Kidney (tissue), 14 donors: Measurements from ENCODE around the gene SLC28A1. TPM values are rescaled to one million over a fixed set of nuclear protein-coding genes. Genes with fewer than 3 reads are reported as not detected.

Experiments used
- DNase-seq, 5 donors: peaks; one replicate each; pipeline ENCODE4 v3.0.0-alpha.2; 2013 to 2020
- FAIRE-seq: peaks from 2 replicates; lab custom pipeline; 2012; peaks lifted over from hg19 to GRCh38; lab: Jason Lieb, UNC
- H3K27ac ChIP-seq, 2 donors: one replicate each; pipeline ENCODE4 v1.7.0; 2013; ENCODE audit warnings: low read depth in 2 of 2, low read length in 2 of 2, inconsistent platforms in 1 of 2
- H3K27me3 ChIP-seq: one replicate; pipeline ENCODE4 v1.7.1; 2013; ENCODE audit warnings: low read length, inconsistent platforms; ENCODE audit not compliant: control insufficient read depth, insufficient read depth
- H3K36me3 ChIP-seq, 3 donors: one replicate each; pipeline versions ENCODE4 v1.7.0 to v1.7.1; 2013; ENCODE audit warnings: low read length in 3 of 3, control low read depth in 1 of 3, inconsistent platforms in 1 of 3; ENCODE audit not compliant: insufficient read depth in 3 of 3, control insufficient read depth in 2 of 3
- H3K4me1 ChIP-seq, 3 donors: one replicate each; pipeline versions ENCODE4 v1.7.0 to v1.7.1; 2013; ENCODE audit warnings: low read length in 3 of 3, inconsistent platforms in 1 of 3, low read depth in 1 of 3; ENCODE audit not compliant: control insufficient read depth in 2 of 3, insufficient read depth in 2 of 3
- H3K4me3 ChIP-seq, 3 donors: one replicate each; pipeline versions ENCODE4 v1.7.0 to v1.8.1; 2013; ENCODE audit warnings: low read length in 3 of 3, control low read depth in 1 of 3, inconsistent platforms in 1 of 3
- H3K9ac ChIP-seq, 3 donors: one replicate each; pipeline versions ENCODE4 v1.7.0 to v1.7.1; 2013; ENCODE audit warnings: low read length in 3 of 3, control low read depth in 1 of 3, inconsistent platforms in 1 of 3
- H3K9me3 ChIP-seq, 3 donors: one replicate each; pipeline versions ENCODE4 v1.7.0 to v1.7.1; 2013; ENCODE audit warnings: low read length in 3 of 3, control low read depth in 1 of 3, inconsistent platforms in 1 of 3; ENCODE audit not compliant: control insufficient read depth in 2 of 3, insufficient read depth in 1 of 3
- CTCF ChIP-seq: IDR thresholded peaks from 3 replicates; pipeline ENCODE4 v1.5.1; 2012; ENCODE audit warnings: mild to moderate bottlenecking, moderate library complexity, borderline replicate concordance; ENCODE audit not compliant: insufficient read depth; ENCODE audit errors: extremely low read depth
- intact Hi-C: fragments of 100-400 bp; cut with DNase I; formaldehyde crosslinking; loops from one replicate; pipeline ENCODE4 v1.11.1; 2022
- polyA plus RNA-seq: library from polyadenylated mRNA; stranded (reverse); fragments of 350-450 nt; fragmentation: Illumina TruSeq; extraction: RNeasy Lipid Tissue Mini Kit (QIAGEN cat#74804); gene quantifications from one replicate; pipeline ENCODE4 v1.2.3, GENCODE V29; 2014; ENCODE audit warnings: low read depth, low replicate concordance; ENCODE audit not compliant: insufficient read depth
- total RNA-seq: library from RNA; stranded (reverse); fragmentation: NEBNext Ultra II Directional; extraction: Animal tissue kit (Norgen Biotek cat#: 25700); gene quantifications from one replicate; pipeline ENCODE4 v1.2.1, GENCODE V29; 2021
- donor health status: control.
- donor health status: control.
- donor health status: control.
- donor health status: control.
- donor health status: control.
- donor health status: DM: yes; HTN: yes; CAD: no.
- donor health status: Normal renal cell carcinoma (clear cell type).

Gene SLC28A1
- total and polyA plus RNA-seq, 2 donors from 2014 or later: 12.8 to 51.2 TPM

GRCh38 chr15:84871428-84871985 lies 13.0 kb upstream of the SLC28A1 start:
- FAIRE-seq: no peak
- no peak for TF ChIP-seq CTCF
- intact Hi-C loops: no loop called here

GRCh38 chr15:84872009-84872910 lies 12.2 kb upstream of the SLC28A1 start:
- Histone ChIP-seq H3K4me3 (no peak overlapping the region), H3K9ac (no peak overlapping the region), H3K27ac (no peak overlapping the region), H3K27me3 (no peaks in the 10 kb centered on the region), H3K36me3 (no peaks in the 10 kb centered on the region), H3K4me1 (no peaks in the 10 kb centered on the region), H3K9me3 (no peaks in the 10 kb centered on the region)
- no peak for DNase-seq
- intact Hi-C loops: no loop called here
- no peak for TF ChIP-seq CTCF
- no peak for FAIRE-seq

More at GRCh38 chr15:84871428-84871985, 13.0 kb upstream of the SLC28A1 start:
- H3K9ac ChIP-seq: no peak overlapping the region
- no peaks in the 10 kb centered on the region for H3K4me1 ChIP-seq
- no peak overlapping the region for H3K4me3 ChIP-seq
- no peaks in the 10 kb centered on the region for H3K36me3 ChIP-seq
- H3K27me3 ChIP-seq: no peaks in the 10 kb centered on the region
- H3K9me3 ChIP-seq: no peaks in the 10 kb centered on the region
- no peak for DNase-seq
- no peak overlapping the region for H3K27ac ChIP-seq

- TF ChIP-seq CTCF: no peak
- DNase-seq (no peak), FAIRE-seq (no peak)
- peaks cover 0 to 2% (median 0%) of the 10 kb centered on the region in 3 donors for H3K4me1 ChIP-seq
- no peaks in the 10 kb centered on the region for H3K27me3 ChIP-seq
- intact Hi-C loops: no loop called here
- no peaks in the 10 kb centered on the region for H3K9me3 ChIP-seq
- no peak overlapping the region for H3K27ac ChIP-seq
- H3K9ac ChIP-seq: no peak overlapping the region
- no peak overlapping the region for H3K4me3 ChIP-seq
- H3K36me3 ChIP-seq: no peaks in the 10 kb centered on the region
Measured at GRCh38 chr15:84873997-84874396, 10.5 kb upstream of the SLC28A1 start.
